BLaER1 treated with 17β-estradiol and CSF1 and Interleukin-3, amounts not matched to agents 10 nM and 100 nM (cell line): ENCODE results near the gene PTGER2.

Source experiments
- H3K27ac ChIP-seq, 11 experiments: shearing (Covaris generic); formaldehyde crosslinking; 2 replicates each; pipeline ENCODE4 v1.8.1; 2022
- H3K27me3 ChIP-seq, 11 experiments: shearing (Covaris generic); formaldehyde crosslinking; 2 replicates each; pipeline ENCODE4 v1.8.1; 2022
- H3K36me3 ChIP-seq, 11 experiments: shearing (Covaris generic); formaldehyde crosslinking; 2 replicates each; pipeline ENCODE4 v1.8.1; 2022
- H3K4me1 ChIP-seq, 10 experiments: shearing (Covaris generic); formaldehyde crosslinking; 2 replicates each; pipeline ENCODE4 v1.8.1; 2022
- H3K4me2 ChIP-seq, 11 experiments: shearing (Covaris generic); formaldehyde crosslinking; 2 replicates each; pipeline ENCODE4 v1.8.1; 2022
- H3K4me3 ChIP-seq, 10 experiments: shearing (Covaris generic); formaldehyde crosslinking; 2 replicates each; pipeline ENCODE4 v1.8.1; 2022
- H3K9ac ChIP-seq, 11 experiments: shearing (Covaris generic); formaldehyde crosslinking; 2 replicates each; pipeline ENCODE4 v1.8.1; 2022
- H3K9me3 ChIP-seq, 11 experiments: shearing (Covaris generic); formaldehyde crosslinking; replicated peaks in 1 of 11; 2 replicates each; pipeline ENCODE4 v1.8.1; 2022
- H4K20me1 ChIP-seq, 11 experiments: shearing (Covaris generic); formaldehyde crosslinking; 2 replicates each; pipeline ENCODE4 v1.8.1; 2022
- Cebpa-rat ChIP-seq, 11 experiments: shearing (Covaris generic); IDR thresholded peaks; 2 replicates each; pipeline ENCODE4 v1.8.1; 2022

Gene PTGER2

GRCh38 chr14:52349731-52350130 lies 35.6 kb downstream of the PTGER2 start:
- Histone ChIP-seq H3K4me2 (no peak overlapping the region), H3K9ac (no peak overlapping the region), H3K9me3 (0 out of 22 replicates have a peak, but pooled peaks cover 0 to 3% (median 0%) of the 10 kb centered on the region in 11 experiments), H3K27ac (no peak overlapping the region), H3K27me3 (peaks cover 0 to 16% (median 0%) of the 10 kb centered on the region in 11 experiments; a peak in 6 of 22 replicates), H3K4me3 (no peak overlapping the region), H4K20me1 (no peaks in the 10 kb centered on the region), H3K4me1 (peaks cover 6 to 15% (median 11%) of the 10 kb centered on the region in 10 experiments; a peak in 16 of 20 replicates), H3K36me3 (no peaks in the 10 kb centered on the region)
- TF ChIP-seq Cebpa-rat (IDR thresholded peaks at IDR 0.05) = no peak

- Histone ChIP-seq H3K27me3 (peaks cover 0 to 16% (median 0%) of the 10 kb centered on the region in 11 experiments; a peak in 6 of 22 replicates), H3K4me1 (peaks cover 7 to 19% (median 12%) of the 10 kb centered on the region in 10 experiments; a peak in 16 of 20 replicates), H3K4me2 (no peak overlapping the region), H4K20me1 (no peaks in the 10 kb centered on the region), H3K27ac (no peak overlapping the region), H3K9me3 (no peaks in the 10 kb centered on the region), H3K9ac (no peak overlapping the region), H3K4me3 (no peak overlapping the region), H3K36me3 (no peaks in the 10 kb centered on the region)
- TF ChIP-seq Cebpa-rat (IDR thresholded peaks at IDR 0.05) = no peak
Observed at GRCh38 chr14:52350445-52350844, 36.3 kb downstream of the PTGER2 start.

- H3K9me3 ChIP-seq = no peaks in the 10 kb centered on the region
- H3K9ac ChIP-seq = no peak overlapping the region
- no peaks in the 10 kb centered on the region for H3K36me3 ChIP-seq
- no peak overlapping the region for H3K27ac ChIP-seq
- H3K4me2 ChIP-seq = peak overlapping the region in 10 of 11 experiments; percentile 5 to 56 (median 40); a peak in 15 of 22 replicates
- peaks cover 7 to 23% (median 13%) of the 10 kb centered on the region in 10 experiments; a peak in 17 of 20 replicates for H3K4me1 ChIP-seq
- no peak for TF ChIP-seq Cebpa-rat (IDR thresholded peaks at IDR 0.05)
- H3K4me3 ChIP-seq = no peak overlapping the region
- H4K20me1 ChIP-seq = no peaks in the 10 kb centered on the region
- H3K27me3 ChIP-seq = peaks cover 0 to 16% (median 0%) of the 10 kb centered on the region in 11 experiments; a peak in 6 of 22 replicates
Observed at GRCh38 chr14:52351233-52352060, 37.3 kb downstream of the PTGER2 start.

- H3K27ac ChIP-seq = no peak overlapping the region
- peaks cover 0 to 16% (median 0%) of the 10 kb centered on the region in 11 experiments; a peak in 6 of 22 replicates for H3K27me3 ChIP-seq
- no peaks in the 10 kb centered on the region for H3K9me3 ChIP-seq
- H3K36me3 ChIP-seq = no peaks in the 10 kb centered on the region
- no peak for TF ChIP-seq Cebpa-rat (IDR thresholded peaks at IDR 0.05)
- H4K20me1 ChIP-seq = no peaks in the 10 kb centered on the region
- no peak overlapping the region for H3K9ac ChIP-seq
- peak overlapping the region in 10 of 11 experiments; percentile 5 to 56 (median 40); a peak in 17 of 22 replicates for H3K4me2 ChIP-seq
- H3K4me3 ChIP-seq = no peak overlapping the region
- H3K4me1 ChIP-seq = peaks cover 7 to 23% (median 13%) of the 10 kb centered on the region in 10 experiments; a peak in 17 of 20 replicates
Observed at GRCh38 chr14:52352061-52352491, 38.0 kb downstream of the PTGER2 start.

GRCh38 chr14:52352569-52352968 lies 38.5 kb downstream of the PTGER2 start:
- peak overlapping the region in 9 of 11 experiments; percentile 5 to 56 (median 42); a peak in 12 of 22 replicates for H3K4me2 ChIP-seq
- H3K9ac ChIP-seq = no peak overlapping the region

GRCh38 chr14:52354242-52354641 lies 40.1 kb downstream of the PTGER2 start:
- no peaks in the 10 kb centered on the region for H3K36me3 ChIP-seq
- H3K27ac ChIP-seq = no peak overlapping the region
- H4K20me1 ChIP-seq = no peaks in the 10 kb centered on the region
- no peak overlapping the region for H3K4me3 ChIP-seq
- no peak for TF ChIP-seq Cebpa-rat (IDR thresholded peaks at IDR 0.05)
- H3K27me3 ChIP-seq = peaks cover 0 to 16% (median 0%) of the 10 kb centered on the region in 11 experiments; a peak in 6 of 22 replicates
- H3K4me1 ChIP-seq = peaks cover 7 to 23% (median 13%) of the 10 kb centered on the region in 10 experiments; a peak in 17 of 20 replicates
- no peaks in the 10 kb centered on the region for H3K9me3 ChIP-seq
- no peak overlapping the region for H3K9ac ChIP-seq
- no peak overlapping the region for H3K4me2 ChIP-seq

More at GRCh38 chr14:52352569-52352968, 38.5 kb downstream of the PTGER2 start:
- Histone ChIP-seq H4K20me1 (no peaks in the 10 kb centered on the region), H3K27ac (no peak overlapping the region), H3K9me3 (no peaks in the 10 kb centered on the region), H3K4me1 (peaks cover 7 to 23% (median 13%) of the 10 kb centered on the region in 10 experiments; a peak in 17 of 20 replicates), H3K4me3 (no peak overlapping the region), H3K27me3 (peaks cover 0 to 16% (median 0%) of the 10 kb centered on the region in 11 experiments; a peak in 6 of 22 replicates), H3K36me3 (no peaks in the 10 kb centered on the region)
- no peak for TF ChIP-seq Cebpa-rat (IDR thresholded peaks at IDR 0.05)

- H3K27ac ChIP-seq = no peak overlapping the region
- H3K36me3 ChIP-seq = no peaks in the 10 kb centered on the region
- peaks cover 0 to 16% (median 0%) of the 10 kb centered on the region in 11 experiments; a peak in 6 of 22 replicates for H3K27me3 ChIP-seq
- H3K4me2 ChIP-seq = peak overlapping the region in 3 of 11 experiments; percentile 21 to 62 (median 52); a peak in 6 of 22 replicates
- H3K4me1 ChIP-seq = peaks cover 7 to 23% (median 13%) of the 10 kb centered on the region in 10 experiments; a peak in 17 of 20 replicates
- no peak overlapping the region for H3K4me3 ChIP-seq
- no peak overlapping the region for H3K9ac ChIP-seq
- H4K20me1 ChIP-seq = no peaks in the 10 kb centered on the region
- H3K9me3 ChIP-seq = no peaks in the 10 kb centered on the region
- no peak for TF ChIP-seq Cebpa-rat (IDR thresholded peaks at IDR 0.05)
Observed at GRCh38 chr14:52355016-52355431, 40.9 kb downstream of the PTGER2 start.

GRCh38 chr14:52355526-52355925 lies 41.4 kb downstream of the PTGER2 start:
- Histone ChIP-seq H3K36me3 (no peaks in the 10 kb centered on the region), H3K27me3 (peaks cover 0 to 16% (median 0%) of the 10 kb centered on the region in 11 experiments; a peak in 6 of 22 replicates), H3K4me3 (no peak overlapping the region), H3K27ac (no peak overlapping the region), H3K4me1 (peaks cover 7 to 23% (median 13%) of the 10 kb centered on the region in 10 experiments; a peak in 17 of 20 replicates), H3K9me3 (no peaks in the 10 kb centered on the region), H3K4me2 (peak overlapping the region in 4 of 11 experiments; percentile 15 to 52 (median 34); a peak in 7 of 22 replicates), H4K20me1 (no peaks in the 10 kb centered on the region), H3K9ac (no peak overlapping the region)
- TF ChIP-seq Cebpa-rat (IDR thresholded peaks at IDR 0.05) = no peak

- no peak overlapping the region for H3K9ac ChIP-seq
- H3K4me1 ChIP-seq = peaks cover 7 to 23% (median 13%) of the 10 kb centered on the region in 10 experiments; a peak in 17 of 20 replicates
- TF ChIP-seq Cebpa-rat (IDR thresholded peaks at IDR 0.05) = no peak
- H3K4me2 ChIP-seq = peak overlapping the region in 3 of 11 experiments; percentile 21 to 52 (median 46); a peak in 3 of 22 replicates
- H3K9me3 ChIP-seq = no peaks in the 10 kb centered on the region
- no peaks in the 10 kb centered on the region for H4K20me1 ChIP-seq
- H3K4me3 ChIP-seq = no peak overlapping the region
- no peaks in the 10 kb centered on the region for H3K36me3 ChIP-seq
- H3K27me3 ChIP-seq = peaks cover 0 to 16% (median 0%) of the 10 kb centered on the region in 11 experiments; a peak in 7 of 22 replicates
- H3K27ac ChIP-seq = no peak overlapping the region
Observed at GRCh38 chr14:52356025-52356424, 41.9 kb downstream of the PTGER2 start.
